OCI-LY3 (cell line): Measurements from ENCODE around the gene HEY2.

Source experiments
- H2AFZ ChIP-seq: fragments of 200-600, 300-600 bp; shearing (Covaris generic); 2 replicates; pipeline ENCODE4 v1.6.0; 2014; ENCODE audit warnings: antibody characterized with exemption, low read depth, low read length
- H3K27ac ChIP-seq: fragments of 200-600, 300-600 bp; sonication (generic); 2 replicates; pipeline ENCODE4 v1.5.1; 2014; ENCODE audit warnings: mild to moderate bottlenecking, low read length, moderate library complexity, mixed read lengths
- H3K27me3 ChIP-seq: fragments of 200-600, 300-600 bp; sonication (generic); 2 replicates; pipeline ENCODE4 v1.6.1; 2014; ENCODE audit warnings: low read depth, low read length, mixed read lengths
- H3K36me3 ChIP-seq: fragments of 200-600, 300-600 bp; sonication (generic); replicated peaks from 2 replicates; pipeline ENCODE3; 2014; ENCODE audit warnings: low read depth, low read length, mixed read lengths
- H3K4me1 ChIP-seq: fragments of 300-600, 200-600 bp; sonication (generic); 2 replicates; pipeline ENCODE4 v1.6.1; 2014; ENCODE audit warnings: low read length, mixed read lengths
- H3K4me2 ChIP-seq: fragments of 200-600, 300-600 bp; sonication (generic); 2 replicates; pipeline ENCODE4 v1.6.1; 2014; ENCODE audit warnings: low read length, mixed read lengths
- H3K4me3 ChIP-seq: fragments of 300-600, 200-600 bp; sonication (generic); 2 replicates; pipeline ENCODE4 v1.5.1; 2014; ENCODE audit warnings: antibody characterized with exemption, mild to moderate bottlenecking, low read length, moderate library complexity
- H3K79me2 ChIP-seq: fragments of 300-600, 200-600 bp; shearing (Covaris generic); 2 replicates; pipeline ENCODE4 v1.6.1; 2014; ENCODE audit warnings: mild to moderate bottlenecking, low read length, mixed read lengths
- H3K9ac ChIP-seq: fragments of 300-600, 200-600 bp; shearing (Covaris generic); 2 replicates; pipeline ENCODE4 v1.6.0; 2014; ENCODE audit warnings: mild to moderate bottlenecking, low read length, moderate library complexity
- H3K9me3 ChIP-seq: fragments of 200-600, 300-600 bp; shearing (Covaris generic); 2 replicates; pipeline ENCODE4 v1.6.1; 2014; ENCODE audit warnings: low read length, mixed read lengths; ENCODE audit not compliant: insufficient read depth
- H4K20me1 ChIP-seq: fragments of 200-600, 300-600 bp; sonication (generic); 2 replicates; pipeline ENCODE4 v1.6.1; 2016; ENCODE audit warnings: low read length, mixed read lengths; ENCODE audit not compliant: insufficient read depth
- CTCF ChIP-seq: fragments of 200-600, 300-600 bp; sonication (generic); IDR thresholded peaks from 2 replicates; pipeline ENCODE4 v1.5.1; 2014; ENCODE audit warnings: antibody characterized with exemption, low read length, low read depth
- EZH2phosphoT487 ChIP-seq: fragments of 200-600 bp; shearing (Covaris generic); IDR thresholded peaks from 2 replicates; pipeline ENCODE4 v1.6.1; 2018; ENCODE audit warnings: antibody characterized with exemption, mixed run types, low read depth

Gene HEY2

GRCh38 chr6:125707615-125708243, 41.7 kb upstream of the HEY2 start:
- no peak for TF ChIP-seq EZH2phosphoT487
- no peak for TF ChIP-seq CTCF
- no peak overlapping the region for H3K9ac ChIP-seq
- no peaks in the 10 kb centered on the region for H3K4me1 ChIP-seq
- no peak overlapping the region for H2AFZ ChIP-seq
- no peak overlapping the region for H3K4me3 ChIP-seq
- no peaks in the 10 kb centered on the region for H3K36me3 ChIP-seq
- no peaks in the 10 kb centered on the region for H4K20me1 ChIP-seq
- H3K27ac ChIP-seq = no peak overlapping the region
- no peak overlapping the region for H3K4me2 ChIP-seq
- no peaks in the 10 kb centered on the region for H3K79me2 ChIP-seq
- no peaks in the 10 kb centered on the region for H3K27me3 ChIP-seq
- H3K9me3 ChIP-seq = peaks cover 5% of the 10 kb centered on the region; the same call in 1 of the 2 replicates

GRCh38 chr6:125711013-125711675, 38.3 kb upstream of the HEY2 start:
- Histone ChIP-seq H3K27me3 (peaks cover 10% of the 10 kb centered on the region), H4K20me1 (no peaks in the 10 kb centered on the region), H3K9ac (no peak overlapping the region), H3K79me2 (no peaks in the 10 kb centered on the region), H2AFZ (no peak overlapping the region), H3K36me3 (no peaks in the 10 kb centered on the region), H3K27ac (no peak overlapping the region), H3K4me2 (no peak overlapping the region), H3K9me3 (peaks cover 5% of the 10 kb centered on the region; the same call in 1 of the 2 replicates), H3K4me1 (peaks cover 11% of the 10 kb centered on the region), H3K4me3 (no peak overlapping the region)
- no peak for TF ChIP-seq CTCF

GRCh38 chr6:125714441-125715090, 34.9 kb upstream of the HEY2 start:
- Histone ChIP-seq H3K4me2 (no peak overlapping the region), H3K79me2 (no peaks in the 10 kb centered on the region), H3K27ac (no peak overlapping the region), H3K9me3 (peaks cover 5% of the 10 kb centered on the region; the same call in 1 of the 2 replicates), H3K9ac (no peak overlapping the region), H3K36me3 (no peaks in the 10 kb centered on the region), H3K4me1 (peaks cover 29% of the 10 kb centered on the region), H3K4me3 (no peak overlapping the region), H2AFZ (no peak overlapping the region), H3K27me3 (peaks cover 24% of the 10 kb centered on the region), H4K20me1 (no peaks in the 10 kb centered on the region)
- TF ChIP-seq EZH2phosphoT487 = no peak
- TF ChIP-seq CTCF = no peak

GRCh38 chr6:125717120-125717731, 32.2 kb upstream of the HEY2 start:
- H4K20me1 ChIP-seq = no peaks in the 10 kb centered on the region
- H3K27ac ChIP-seq = no peak overlapping the region
- H3K27me3 ChIP-seq = peaks cover 32% of the 10 kb centered on the region
- H3K4me1 ChIP-seq = peaks cover 29% of the 10 kb centered on the region
- H3K4me3 ChIP-seq = peak overlapping the region; percentile 28
- TF ChIP-seq EZH2phosphoT487 (no peak), CTCF (no peak)
- peaks cover 2% of the 10 kb centered on the region; the same call in 1 of the 2 replicates for H3K9me3 ChIP-seq
- H3K79me2 ChIP-seq = no peaks in the 10 kb centered on the region
- peak overlapping the region; percentile 59 for H3K4me2 ChIP-seq
- H2AFZ ChIP-seq = no peak overlapping the region
- H3K36me3 ChIP-seq = no peaks in the 10 kb centered on the region
- no peak overlapping the region for H3K9ac ChIP-seq
